Measurements from ENCODE around the gene EPG5. TPM values are rescaled to one million over a fixed set of nuclear protein-coding genes. Genes with fewer than 3 reads are reported as not detected.
A peak's percentile ranks its signal among the peaks of the same experiment; 100 is the strongest.
"Not testable (repeated sequence)": the region's sequence is repeated elsewhere in the genome, so short reads cannot be mapped to it uniquely, and the experiment has no call there.

The EPG5 gene
- total and polyA plus RNA-seq, 9 of the 15 experiments (the other 6 are each of a cell fraction or from before 2014, with no cell fraction given) = 1.3 to 10.7 (median 5.2) TPM

GRCh38 chr18:45828917-45829811 is 138.0 kb downstream of the EPG5 start (continued):
- TF ChIP-seq REST (IDR thresholded peaks at IDR 0.05; ENCODE audit: borderline replicate concordance) (no peak), REST (CRISPR knock-in tag; IDR thresholded peaks at IDR 0.05; ENCODE audit: low read depth) (no peak), ZNF239 (CRISPR knock-in tag; IDR thresholded peaks at IDR 0.05) (no peak), TFAP4 (CRISPR knock-in tag; IDR thresholded peaks at IDR 0.05; ENCODE audit: borderline replicate concordance) (peak; percentile 81), RFX7 (CRISPR knock-in tag; IDR thresholded peaks at IDR 0.05) (no peak), PBX2 (CRISPR knock-in tag; IDR thresholded peaks at IDR 0.05; ENCODE audit: low read depth) (no peak), PBX2 (tag; conservative IDR thresholded peaks at IDR 0.05; ENCODE audit: low read depth) (0 out of 2 replicates have a peak, but pooled peaks have one; percentile 11)

GRCh38 chr18:45826716-45827115 is 140.4 kb downstream of the EPG5 start:
- DNase-seq (ENCODE audit: extremely low read depth in 1 of 4, low spot score in 3 of 4); ATAC-seq; H3K79me2 ChIP-seq (ENCODE audit: control insufficient read depth, insufficient read depth, low read length); in situ Hi-C loops (cut with MboI); CTCF ChIA-PET (ENCODE audit: low intra/inter-chr PET ratio); intact Hi-C loops (cut with micrococcal nuclease); H3K9me1 ChIP-seq (ENCODE audit: control insufficient read depth, insufficient read depth, low read length); H3K4me3 ChIP-seq; H2AFZ ChIP-seq (ENCODE audit: low read depth, low read length); FAIRE-seq; H3K4me2 ChIP-seq (ENCODE audit: insufficient read depth, low read length); H3K9me3 ChIP-seq (replicated peaks; ENCODE audit: control insufficient read depth, insufficient read depth, low read depth, low read length); H4K20me1 ChIP-seq (replicated peaks; ENCODE audit: control insufficient read depth, insufficient read depth, low read length); H3K27ac ChIP-seq (ENCODE audit: extremely low read depth, low read depth, low read length); BruUV-seq (replicated peaks); POLR2A ChIA-PET; H3K36me3 ChIP-seq (ENCODE audit: control insufficient read depth, insufficient read depth, low read length); H3K9ac ChIP-seq (ENCODE audit: insufficient read depth in 1 of 2, low read depth in 2 of 2, low read length in 2 of 2): not testable (repeated sequence)
- Histone ChIP-seq H3K4me1 (replicated peaks in 1 of 2; ENCODE audit: control insufficient read depth in 2 of 2, insufficient read depth in 2 of 2, low read length in 2 of 2) (peaks cover 19 to 24% of the 10 kb centered on the region in 2 experiments; a peak in 4 of 5 replicates), H3K27me3 (ENCODE audit: control insufficient read depth in 2 of 2, insufficient read depth in 2 of 2, low read length in 2 of 2) (peaks cover 0 to 16% of the 10 kb centered on the region in 2 experiments; a peak in 2 of 5 replicates)
- 20% methylated on average over 3 of the region's 4 CpGs for WGBS (ENCODE audit: insufficient coverage, low coverage, missing lambda C conversion rate)
